ENCODE measurements around the gene CDA. TPM values are rescaled to one million over a fixed set of nuclear protein-coding genes. Genes with fewer than 3 reads are reported as not detected.

Gene CDA
- total RNA-seq, 2 experiments from 2014 or later: 0.38 to 0.50 TPM

DNA sequence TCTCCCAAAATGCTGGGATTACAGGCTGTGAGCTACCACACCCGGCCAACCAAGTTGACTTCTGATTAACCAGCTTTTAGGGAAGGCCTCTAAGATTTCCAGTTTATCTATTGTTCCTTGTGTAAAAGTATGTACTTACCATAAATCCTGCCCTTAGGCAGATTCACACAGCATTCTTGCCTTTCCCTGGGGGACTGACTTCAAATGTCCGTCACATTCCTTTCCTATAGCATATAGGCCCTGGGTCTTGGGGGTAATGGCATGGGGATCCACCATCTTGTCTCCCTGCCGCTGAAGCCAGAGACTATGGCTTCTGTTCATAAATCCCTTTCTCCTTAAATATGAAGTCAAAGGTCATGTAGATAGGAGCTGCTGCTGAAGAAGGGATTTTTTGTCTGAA, 43.5 kb downstream of the CDA start:
- peaks cover 13% of the 10 kb centered on the region for H3K27me3 Mint-ChIP-seq
- Histone ChIP-seq H3K4me1 (ENCODE audit: insufficient read depth, low read length) (peaks cover 18% of the 10 kb centered on the region), H3K4me3 (ENCODE audit: low read length) (no peak overlapping the region), H3K27ac (ENCODE audit: low read depth in 1 of 2, low read length in 2 of 2) (no peak overlapping the region), H3K36me3 (ENCODE audit: insufficient read depth, low read length) (peaks cover 1% of the 10 kb centered on the region), H3K9me3 (ENCODE audit: control insufficient read depth in 1 of 2, insufficient read depth in 1 of 2, low read length in 2 of 2) (no peaks in the 10 kb centered on the region), H3K27me3 (ENCODE audit: control insufficient read depth in 1 of 2, insufficient read depth in 2 of 2, low read length in 2 of 2) (peaks cover 0 to 3% of the 10 kb centered on the region in 2 experiments)
- peak overlapping the region; percentile 78 for H3K4me3 Mint-ChIP-seq
- TF ChIP-seq, protein P1, sequence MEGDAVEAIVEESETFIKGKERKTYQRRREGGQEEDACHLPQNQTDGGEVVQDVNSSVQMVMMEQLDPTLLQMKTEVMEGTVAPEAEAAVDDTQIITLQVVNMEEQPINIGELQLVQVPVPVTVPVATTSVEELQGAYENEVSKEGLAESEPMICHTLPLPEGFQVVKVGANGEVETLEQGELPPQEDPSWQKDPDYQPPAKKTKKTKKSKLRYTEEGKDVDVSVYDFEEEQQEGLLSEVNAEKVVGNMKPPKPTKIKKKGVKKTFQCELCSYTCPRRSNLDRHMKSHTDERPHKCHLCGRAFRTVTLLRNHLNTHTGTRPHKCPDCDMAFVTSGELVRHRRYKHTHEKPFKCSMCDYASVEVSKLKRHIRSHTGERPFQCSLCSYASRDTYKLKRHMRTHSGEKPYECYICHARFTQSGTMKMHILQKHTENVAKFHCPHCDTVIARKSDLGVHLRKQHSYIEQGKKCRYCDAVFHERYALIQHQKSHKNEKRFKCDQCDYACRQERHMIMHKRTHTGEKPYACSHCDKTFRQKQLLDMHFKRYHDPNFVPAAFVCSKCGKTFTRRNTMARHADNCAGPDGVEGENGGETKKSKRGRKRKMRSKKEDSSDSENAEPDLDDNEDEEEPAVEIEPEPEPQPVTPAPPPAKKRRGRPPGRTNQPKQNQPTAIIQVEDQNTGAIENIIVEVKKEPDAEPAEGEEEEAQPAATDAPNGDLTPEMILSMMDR (IDR thresholded peaks at IDR 0.05): no peak
- no peaks in the 10 kb centered on the region for H3K9me3 Mint-ChIP-seq
- intact Hi-C loops (cut with DNase I, micrococcal nuclease): loop anchor here (2.0 to 10.0 kb wide), 3 partner anchors 110 to 750 kb away; partner anchors contain the start of gene OTUD3 (in 1 of the 2)
- ATAC-seq (ENCODE audit: poor library complexity) (no peak), DNase-seq (no peak)
- ChIA-PET POLR2A (interaction anchor here (2.1 to 2.2 kb wide), 2 partner anchors 29 to 154 kb away, joined by 15 to 35 read pairs; partner anchors contain the start of genes DDOST and HP1BP3), CTCF (interaction anchor here (0.5 to 1.8 kb wide), 5 partner anchors 16 to 1381 kb away, joined by 3 to 6 read pairs (median 3); partner anchors contain the start of genes DDOST, EMC1 and MRTO4)
- peaks cover 12% of the 10 kb centered on the region for H3K4me1 Mint-ChIP-seq (ENCODE audit: low read depth)
- peaks cover 15% of the 10 kb centered on the region for H3K36me3 Mint-ChIP-seq (ENCODE audit: low read depth)
- peak overlapping the region; percentile 42 for H3K27ac Mint-ChIP-seq

DNA sequence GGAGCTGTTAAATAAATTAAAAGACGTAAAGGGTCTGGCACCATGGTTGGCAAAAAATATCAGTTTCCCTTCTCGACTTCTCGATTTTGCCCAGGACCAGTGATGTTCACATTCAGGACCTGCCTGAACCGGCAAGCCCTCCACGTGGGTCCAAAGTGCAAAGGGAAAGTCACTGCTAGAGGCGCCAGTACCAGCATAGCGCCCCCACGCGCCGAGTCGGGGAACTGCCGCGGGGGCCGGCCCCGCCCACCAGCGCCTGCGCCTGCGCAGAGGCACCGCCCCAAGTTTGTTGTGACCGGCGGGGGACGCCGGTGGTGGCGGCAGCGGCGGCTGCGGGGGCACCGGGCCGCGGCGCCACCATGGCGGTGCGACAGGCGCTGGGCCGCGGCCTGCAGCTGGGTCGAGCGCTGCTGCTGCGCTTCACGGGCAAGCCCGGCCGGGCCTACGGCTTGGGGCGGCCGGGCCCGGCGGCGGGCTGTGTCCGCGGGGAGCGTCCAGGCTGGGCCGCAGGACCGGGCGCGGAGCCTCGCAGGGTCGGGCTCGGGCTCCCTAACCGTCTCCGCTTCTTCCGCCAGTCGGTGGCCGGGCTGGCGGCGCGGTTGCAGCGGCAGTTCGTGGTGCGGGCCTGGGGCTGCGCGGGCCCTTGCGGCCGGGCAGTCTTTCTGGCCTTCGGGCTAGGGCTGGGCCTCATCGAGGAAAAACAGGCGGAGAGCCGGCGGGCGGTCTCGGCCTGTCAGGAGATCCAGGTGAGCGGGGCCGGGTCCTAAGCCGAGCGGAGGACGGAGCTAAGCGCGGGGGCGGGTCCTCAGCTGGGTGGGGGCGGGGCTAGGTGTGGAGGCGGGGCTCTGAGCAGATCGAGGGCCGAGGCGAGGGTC, 44.5 kb downstream of the CDA start, which contains the start of gene PINK1:
TSS of gene PINK1 (plus strand) at position 269 of the 875 bp plus-strand sequence. CDS start at position 360, 91 bp downstream.
- peak; percentile 84 for ATAC-seq (ENCODE audit: poor library complexity)
- H3K4me3 Mint-ChIP-seq: peak within 1 kb of the TSS; percentile 94
- peaks cover 0 to 3% of the 10 kb centered on the region in 2 experiments for H3K27me3 ChIP-seq (ENCODE audit: control insufficient read depth in 1 of 2, insufficient read depth in 2 of 2, low read length in 2 of 2)
- intact Hi-C loops (cut with DNase I, micrococcal nuclease): loop anchor here (2.0 to 10.0 kb wide), 3 partner anchors 111 to 751 kb away; partner anchors contain the start of gene OTUD3 (in 1 of the 2)
- H3K4me1 Mint-ChIP-seq (ENCODE audit: low read depth): peaks cover 12% of the 10 kb centered on the region
- peaks cover 11% of the 10 kb centered on the region for H3K36me3 ChIP-seq (ENCODE audit: insufficient read depth, low read length)
- POLR2A ChIA-PET: interaction anchor here (0.5 to 2.2 kb wide), 18 partner anchors 9 to 1561 kb away, joined by 3 to 35 read pairs (median 4); partner anchors contain the start of genes DDOST, HP1BP3, KIF17 and MUL1
- CTCF ChIA-PET: interaction anchor here (0.6 to 1.8 kb wide), 8 partner anchors 17 to 1382 kb away, joined by 3 to 6 read pairs (median 4); partner anchors contain the start of genes DDOST, EMC1 and MRTO4
- DNase-seq: peak; percentile 72 to 97 (median 86)
- peaks cover 5% of the 10 kb centered on the region for H3K27me3 Mint-ChIP-seq
- TF ChIP-seq, protein P1 (IDR thresholded peaks at IDR 0.05): peak; percentile 99
- H3K4me3 ChIP-seq (ENCODE audit: low read length): peak within 1 kb of the TSS; percentile 69
- H3K27ac Mint-ChIP-seq: peak within 1 kb of the TSS; percentile 87
- peaks cover 18% of the 10 kb centered on the region for H3K4me1 ChIP-seq (ENCODE audit: insufficient read depth, low read length)
- no peaks in the 10 kb centered on the region for H3K9me3 Mint-ChIP-seq
- peak within 1 kb of the TSS; percentile 52 to 72 for H3K27ac ChIP-seq (ENCODE audit: low read depth in 1 of 2, low read length in 2 of 2)
- peaks cover 20% of the 10 kb centered on the region for H3K36me3 Mint-ChIP-seq (ENCODE audit: low read depth)
- no peaks in the 10 kb centered on the region for H3K9me3 ChIP-seq (ENCODE audit: control insufficient read depth in 1 of 2, insufficient read depth in 1 of 2, low read length in 2 of 2)

DNA sequence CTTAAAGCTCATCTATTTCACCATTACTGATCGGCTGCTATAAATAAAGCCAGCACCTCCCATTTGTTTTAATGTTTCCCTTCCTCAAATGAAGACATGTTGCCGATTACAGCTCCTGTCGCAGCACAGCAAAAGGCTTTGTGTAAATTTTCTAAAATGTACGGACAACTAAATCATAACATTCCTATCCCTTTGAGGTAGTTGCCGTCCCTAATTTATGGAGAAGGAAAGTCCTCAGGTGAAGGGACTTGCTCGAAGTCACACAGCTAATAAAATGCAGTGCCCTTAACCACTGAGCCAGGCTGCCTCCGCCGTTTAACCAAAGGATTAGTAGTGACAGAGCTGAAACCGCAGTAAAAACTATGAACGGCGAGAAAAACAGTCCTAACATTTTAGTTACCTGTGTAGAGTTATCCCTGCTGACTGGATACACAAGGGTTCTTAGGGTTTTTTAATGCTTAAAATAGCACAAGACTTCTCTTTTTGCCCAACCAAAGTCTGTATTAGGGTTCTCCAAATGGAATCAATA, 45.2 kb downstream of the CDA start:
- intact Hi-C loops (cut with DNase I, micrococcal nuclease): loop anchor here (5.0 to 10.0 kb wide), 2 partner anchors 719 to 752 kb away; partner anchors contain the start of gene OTUD3 (in 1 of the 2)

More for the DNA sequence above, 45.2 kb downstream of the CDA start:
- peak in 4 of 14 experiments; percentile 8 to 29 (median 14) for DNase-seq
- H3K4me1 Mint-ChIP-seq (ENCODE audit: low read depth): peaks cover 12% of the 10 kb centered on the region
- peaks cover 18% of the 10 kb centered on the region for H3K36me3 ChIP-seq (ENCODE audit: insufficient read depth, low read length)
- H3K4me3 Mint-ChIP-seq: peak overlapping the region; percentile 94
- H3K4me1 ChIP-seq (ENCODE audit: insufficient read depth, low read length): peaks cover 18% of the 10 kb centered on the region
- TF ChIP-seq, protein P1 (IDR thresholded peaks at IDR 0.05): no peak
- peaks cover 0 to 3% of the 10 kb centered on the region in 2 experiments for H3K27me3 ChIP-seq (ENCODE audit: control insufficient read depth in 1 of 2, insufficient read depth in 2 of 2, low read length in 2 of 2)
- ChIA-PET POLR2A (interaction anchor here (0.5 to 2.2 kb wide), 18 partner anchors 8 to 1562 kb away, joined by 3 to 35 read pairs (median 4); partner anchors contain the start of genes DDOST, HP1BP3, KIF17 and MUL1), CTCF (interaction anchor here (0.6 to 1.8 kb wide), 5 partner anchors 19 to 112 kb away, joined by 3 to 5 read pairs (median 4); partner anchors contain the start of gene DDOST)
- H3K27ac ChIP-seq (ENCODE audit: low read depth in 1 of 2, low read length in 2 of 2): peak overlapping the region; percentile 52 to 72
- H3K9me3 ChIP-seq (ENCODE audit: control insufficient read depth in 1 of 2, insufficient read depth in 1 of 2, low read length in 2 of 2): no peaks in the 10 kb centered on the region
- ATAC-seq (ENCODE audit: poor library complexity): peak; percentile 20
- H3K9me3 Mint-ChIP-seq: no peaks in the 10 kb centered on the region
- peaks cover 3% of the 10 kb centered on the region for H3K27me3 Mint-ChIP-seq
- H3K36me3 Mint-ChIP-seq (ENCODE audit: low read depth): peaks cover 27% of the 10 kb centered on the region
- peak overlapping the region; percentile 87 for H3K27ac Mint-ChIP-seq
- peak overlapping the region; percentile 69 for H3K4me3 ChIP-seq (ENCODE audit: low read length)
